ENCODE data around the gene MACROH2A1. TPM values are rescaled to one million over a fixed set of nuclear protein-coding genes. Genes with fewer than 3 reads are reported as not detected.

MACROH2A1 gene
- total and polyA plus RNA-seq, 2 experiments from 2014 or later = 64.9 to 81.6 TPM

DNA sequence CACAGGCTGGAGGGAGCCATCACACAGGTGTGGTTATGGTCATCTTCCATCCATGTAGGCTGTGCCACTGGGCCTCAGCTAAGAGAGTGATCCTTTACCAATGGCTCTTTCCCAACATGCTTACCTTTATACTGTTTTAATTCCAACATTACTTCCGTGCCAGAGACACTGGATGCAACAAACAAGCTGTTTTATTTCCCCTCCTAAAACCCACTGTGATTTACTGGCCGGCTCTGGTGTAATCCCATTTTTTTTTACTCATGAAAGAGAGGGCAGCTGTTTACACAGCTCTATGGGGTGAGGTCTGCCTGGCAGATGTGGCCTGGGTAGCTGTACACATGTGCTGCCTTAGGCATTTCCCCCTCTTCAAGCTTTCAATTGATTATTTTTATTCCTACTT, 58.5 kb downstream of the MACROH2A1 start:
- no peaks in the 10 kb centered on the region for H3K36me3 ChIP-seq (ENCODE audit: insufficient read depth)
- no peak for ATAC-seq

More for the DNA sequence above, 58.5 kb downstream of the MACROH2A1 start:
- Mint-ChIP-seq H3K9me3 (no peaks in the 10 kb centered on the region), H3K4me1 (no peaks in the 10 kb centered on the region; the same call in 2 of the 3 replicates), H3K4me3 (no peak overlapping the region), H3K27ac (no peak overlapping the region), H3K27me3 (ENCODE audit: insufficient read depth, low read depth, poor library complexity) (peaks cover 18% of the 10 kb centered on the region), H3K36me3 (ENCODE audit: low read depth) (peaks cover 60% of the 10 kb centered on the region)
- Histone ChIP-seq H3K27ac (ENCODE audit: low read depth) (no peak overlapping the region), H3K4me3 (no peak overlapping the region), H3K4me1 (ENCODE audit: insufficient read depth) (no peaks in the 10 kb centered on the region), H4K20me1 (replicated peaks; ENCODE audit: insufficient read depth) (no peaks in the 10 kb centered on the region), H3K9me2 (ENCODE audit: insufficient read depth) (no peaks in the 10 kb centered on the region), H3K27me3 (ENCODE audit: insufficient read depth) (no peaks in the 10 kb centered on the region), H3K4me2 (no peak overlapping the region), H2AFZ (no peak overlapping the region), H3K79me2 (replicated peaks; ENCODE audit: insufficient read depth) (no peaks in the 10 kb centered on the region), H3F3A (replicated peaks; ENCODE audit: low read depth) (no peaks in the 10 kb centered on the region)
- DNase-seq (ENCODE audit: low spot score) = no peak
- TF ChIP-seq STAT1 (IDR thresholded peaks at IDR 0.05; ENCODE audit: unreplicated experiment) (no peak), ZNF331 (CRISPR knock-in tag; IDR thresholded peaks at IDR 0.05; ENCODE audit: low read depth) (no peak), POLR2AphosphoS5 (IDR thresholded peaks at IDR 0.05; ENCODE audit: low read depth) (no peak), JUNB (IDR thresholded peaks at IDR 0.05; ENCODE audit: unreplicated experiment) (no peak), NANOG (IDR thresholded peaks at IDR 0.05; ENCODE audit: borderline replicate concordance) (no peak), ZNF114 (CRISPR knock-in tag; IDR thresholded peaks at IDR 0.05) (no peak), EZH2phosphoT487 (IDR thresholded peaks at IDR 0.05; ENCODE audit: unreplicated experiment) (no peak), EZH2 (IDR thresholded peaks at IDR 0.05; ENCODE audit: low read depth, unreplicated experiment) (no peak), CREB1 (CRISPR knock-in tag; IDR thresholded peaks at IDR 0.05; ENCODE audit: low read depth) (no peak)
- TF ChIP-seq, protein P1, sequence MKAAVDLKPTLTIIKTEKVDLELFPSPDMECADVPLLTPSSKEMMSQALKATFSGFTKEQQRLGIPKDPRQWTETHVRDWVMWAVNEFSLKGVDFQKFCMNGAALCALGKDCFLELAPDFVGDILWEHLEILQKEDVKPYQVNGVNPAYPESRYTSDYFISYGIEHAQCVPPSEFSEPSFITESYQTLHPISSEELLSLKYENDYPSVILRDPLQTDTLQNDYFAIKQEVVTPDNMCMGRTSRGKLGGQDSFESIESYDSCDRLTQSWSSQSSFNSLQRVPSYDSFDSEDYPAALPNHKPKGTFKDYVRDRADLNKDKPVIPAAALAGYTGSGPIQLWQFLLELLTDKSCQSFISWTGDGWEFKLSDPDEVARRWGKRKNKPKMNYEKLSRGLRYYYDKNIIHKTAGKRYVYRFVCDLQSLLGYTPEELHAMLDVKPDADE (IDR thresholded peaks at IDR 0.05) = no peak
- TF ChIP-seq, protein P2, sequence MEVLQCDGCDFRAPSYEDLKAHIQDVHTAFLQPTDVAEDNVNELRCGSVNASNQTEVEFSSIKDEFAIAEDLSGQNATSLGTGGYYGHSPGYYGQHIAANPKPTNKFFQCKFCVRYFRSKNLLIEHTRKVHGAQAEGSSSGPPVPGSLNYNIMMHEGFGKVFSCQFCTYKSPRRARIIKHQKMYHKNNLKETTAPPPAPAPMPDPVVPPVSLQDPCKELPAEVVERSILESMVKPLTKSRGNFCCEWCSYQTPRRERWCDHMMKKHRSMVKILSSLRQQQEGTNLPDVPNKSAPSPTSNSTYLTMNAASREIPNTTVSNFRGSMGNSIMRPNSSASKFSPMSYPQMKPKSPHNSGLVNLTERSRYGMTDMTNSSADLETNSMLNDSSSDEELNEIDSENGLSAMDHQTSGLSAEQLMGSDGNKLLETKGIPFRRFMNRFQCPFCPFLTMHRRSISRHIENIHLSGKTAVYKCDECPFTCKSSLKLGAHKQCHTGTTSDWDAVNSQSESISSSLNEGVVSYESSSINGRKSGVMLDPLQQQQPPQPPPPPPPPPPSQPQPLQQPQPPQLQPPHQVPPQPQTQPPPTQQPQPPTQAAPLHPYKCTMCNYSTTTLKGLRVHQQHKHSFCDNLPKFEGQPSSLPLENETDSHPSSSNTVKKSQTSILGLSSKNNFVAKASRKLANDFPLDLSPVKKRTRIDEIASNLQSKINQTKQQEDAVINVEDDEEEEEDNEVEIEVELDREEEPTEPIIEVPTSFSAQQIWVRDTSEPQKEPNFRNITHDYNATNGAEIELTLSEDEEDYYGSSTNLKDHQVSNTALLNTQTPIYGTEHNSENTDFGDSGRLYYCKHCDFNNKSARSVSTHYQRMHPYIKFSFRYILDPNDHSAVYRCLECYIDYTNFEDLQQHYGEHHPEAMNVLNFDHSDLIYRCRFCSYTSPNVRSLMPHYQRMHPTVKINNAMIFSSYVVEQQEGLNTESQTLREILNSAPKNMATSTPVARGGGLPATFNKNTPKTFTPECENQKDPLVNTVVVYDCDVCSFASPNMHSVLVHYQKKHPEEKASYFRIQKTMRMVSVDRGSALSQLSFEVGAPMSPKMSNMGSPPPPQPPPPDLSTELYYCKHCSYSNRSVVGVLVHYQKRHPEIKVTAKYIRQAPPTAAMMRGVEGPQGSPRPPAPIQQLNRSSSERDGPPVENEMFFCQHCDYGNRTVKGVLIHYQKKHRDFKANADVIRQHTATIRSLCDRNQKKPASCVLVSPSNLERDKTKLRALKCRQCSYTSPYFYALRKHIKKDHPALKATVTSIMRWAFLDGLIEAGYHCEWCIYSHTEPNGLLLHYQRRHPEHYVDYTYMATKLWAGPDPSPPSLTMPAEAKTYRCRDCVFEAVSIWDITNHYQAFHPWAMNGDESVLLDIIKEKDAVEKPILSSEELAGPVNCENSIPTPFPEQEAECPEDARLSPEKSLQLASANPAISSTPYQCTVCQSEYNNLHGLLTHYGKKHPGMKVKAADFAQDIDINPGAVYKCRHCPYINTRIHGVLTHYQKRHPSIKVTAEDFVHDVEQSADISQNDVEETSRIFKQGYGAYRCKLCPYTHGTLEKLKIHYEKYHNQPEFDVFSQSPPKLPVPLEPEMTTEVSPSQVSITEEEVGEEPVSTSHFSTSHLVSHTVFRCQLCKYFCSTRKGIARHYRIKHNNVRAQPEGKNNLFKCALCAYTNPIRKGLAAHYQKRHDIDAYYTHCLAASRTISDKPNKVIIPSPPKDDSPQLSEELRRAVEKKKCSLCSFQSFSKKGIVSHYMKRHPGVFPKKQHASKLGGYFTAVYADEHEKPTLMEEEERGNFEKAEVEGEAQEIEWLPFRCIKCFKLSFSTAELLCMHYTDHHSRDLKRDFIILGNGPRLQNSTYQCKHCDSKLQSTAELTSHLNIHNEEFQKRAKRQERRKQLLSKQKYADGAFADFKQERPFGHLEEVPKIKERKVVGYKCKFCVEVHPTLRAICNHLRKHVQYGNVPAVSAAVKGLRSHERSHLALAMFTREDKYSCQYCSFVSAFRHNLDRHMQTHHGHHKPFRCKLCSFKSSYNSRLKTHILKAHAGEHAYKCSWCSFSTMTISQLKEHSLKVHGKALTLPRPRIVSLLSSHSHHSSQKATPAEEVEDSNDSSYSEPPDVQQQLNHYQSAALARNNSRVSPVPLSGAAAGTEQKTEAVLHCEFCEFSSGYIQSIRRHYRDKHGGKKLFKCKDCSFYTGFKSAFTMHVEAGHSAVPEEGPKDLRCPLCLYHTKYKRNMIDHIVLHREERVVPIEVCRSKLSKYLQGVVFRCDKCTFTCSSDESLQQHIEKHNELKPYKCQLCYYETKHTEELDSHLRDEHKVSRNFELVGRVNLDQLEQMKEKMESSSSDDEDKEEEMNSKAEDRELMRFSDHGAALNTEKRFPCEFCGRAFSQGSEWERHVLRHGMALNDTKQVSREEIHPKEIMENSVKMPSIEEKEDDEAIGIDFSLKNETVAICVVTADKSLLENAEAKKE (CRISPR knock-in tag; IDR thresholded peaks at IDR 0.05) = no peak
- TF ChIP-seq, protein P3, sequence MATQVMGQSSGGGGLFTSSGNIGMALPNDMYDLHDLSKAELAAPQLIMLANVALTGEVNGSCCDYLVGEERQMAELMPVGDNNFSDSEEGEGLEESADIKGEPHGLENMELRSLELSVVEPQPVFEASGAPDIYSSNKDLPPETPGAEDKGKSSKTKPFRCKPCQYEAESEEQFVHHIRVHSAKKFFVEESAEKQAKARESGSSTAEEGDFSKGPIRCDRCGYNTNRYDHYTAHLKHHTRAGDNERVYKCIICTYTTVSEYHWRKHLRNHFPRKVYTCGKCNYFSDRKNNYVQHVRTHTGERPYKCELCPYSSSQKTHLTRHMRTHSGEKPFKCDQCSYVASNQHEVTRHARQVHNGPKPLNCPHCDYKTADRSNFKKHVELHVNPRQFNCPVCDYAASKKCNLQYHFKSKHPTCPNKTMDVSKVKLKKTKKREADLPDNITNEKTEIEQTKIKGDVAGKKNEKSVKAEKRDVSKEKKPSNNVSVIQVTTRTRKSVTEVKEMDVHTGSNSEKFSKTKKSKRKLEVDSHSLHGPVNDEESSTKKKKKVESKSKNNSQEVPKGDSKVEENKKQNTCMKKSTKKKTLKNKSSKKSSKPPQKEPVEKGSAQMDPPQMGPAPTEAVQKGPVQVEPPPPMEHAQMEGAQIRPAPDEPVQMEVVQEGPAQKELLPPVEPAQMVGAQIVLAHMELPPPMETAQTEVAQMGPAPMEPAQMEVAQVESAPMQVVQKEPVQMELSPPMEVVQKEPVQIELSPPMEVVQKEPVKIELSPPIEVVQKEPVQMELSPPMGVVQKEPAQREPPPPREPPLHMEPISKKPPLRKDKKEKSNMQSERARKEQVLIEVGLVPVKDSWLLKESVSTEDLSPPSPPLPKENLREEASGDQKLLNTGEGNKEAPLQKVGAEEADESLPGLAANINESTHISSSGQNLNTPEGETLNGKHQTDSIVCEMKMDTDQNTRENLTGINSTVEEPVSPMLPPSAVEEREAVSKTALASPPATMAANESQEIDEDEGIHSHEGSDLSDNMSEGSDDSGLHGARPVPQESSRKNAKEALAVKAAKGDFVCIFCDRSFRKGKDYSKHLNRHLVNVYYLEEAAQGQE (IDR thresholded peaks at IDR 0.05; ENCODE audit: unreplicated experiment) = no peak
- TF ChIP-seq, protein P4, sequence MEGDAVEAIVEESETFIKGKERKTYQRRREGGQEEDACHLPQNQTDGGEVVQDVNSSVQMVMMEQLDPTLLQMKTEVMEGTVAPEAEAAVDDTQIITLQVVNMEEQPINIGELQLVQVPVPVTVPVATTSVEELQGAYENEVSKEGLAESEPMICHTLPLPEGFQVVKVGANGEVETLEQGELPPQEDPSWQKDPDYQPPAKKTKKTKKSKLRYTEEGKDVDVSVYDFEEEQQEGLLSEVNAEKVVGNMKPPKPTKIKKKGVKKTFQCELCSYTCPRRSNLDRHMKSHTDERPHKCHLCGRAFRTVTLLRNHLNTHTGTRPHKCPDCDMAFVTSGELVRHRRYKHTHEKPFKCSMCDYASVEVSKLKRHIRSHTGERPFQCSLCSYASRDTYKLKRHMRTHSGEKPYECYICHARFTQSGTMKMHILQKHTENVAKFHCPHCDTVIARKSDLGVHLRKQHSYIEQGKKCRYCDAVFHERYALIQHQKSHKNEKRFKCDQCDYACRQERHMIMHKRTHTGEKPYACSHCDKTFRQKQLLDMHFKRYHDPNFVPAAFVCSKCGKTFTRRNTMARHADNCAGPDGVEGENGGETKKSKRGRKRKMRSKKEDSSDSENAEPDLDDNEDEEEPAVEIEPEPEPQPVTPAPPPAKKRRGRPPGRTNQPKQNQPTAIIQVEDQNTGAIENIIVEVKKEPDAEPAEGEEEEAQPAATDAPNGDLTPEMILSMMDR (conservative IDR thresholded peaks at IDR 0.05; ENCODE audit: low read depth in 2 of 2) = no peak

Data from GM23338 (cell line).